ENCODE data around the gene HOXC13.

GRCh38 chr12:53948650-53949593, 10.3 kb downstream of the HOXC13 start:
- TF ChIP-seq CTCF (tag by site-specific recombination; IDR thresholded peaks at IDR 0.05): peak; percentile 57
- no peak for TF ChIP-seq FEZF1 (tag by site-specific recombination; IDR thresholded peaks at IDR 0.05)
- TF ChIP-seq GLI4 (tag by site-specific recombination; IDR thresholded peaks at IDR 0.05): no peak
- TF ChIP-seq ZNF558 (tag by site-specific recombination; IDR thresholded peaks at IDR 0.05): no peak
- no peak for TF ChIP-seq ZNF148 (tag by site-specific recombination; IDR thresholded peaks at IDR 0.05; ENCODE audit: borderline replicate concordance)
- TF ChIP-seq REST (tag by site-specific recombination; IDR thresholded peaks at IDR 0.05): no peak
- no peak for TF ChIP-seq RBAK (tag by site-specific recombination; IDR thresholded peaks at IDR 0.05)
- TF ChIP-seq ZNF133 (tag by site-specific recombination; IDR thresholded peaks at IDR 0.05): no peak

All from HEK293 (cell line).